ENCODE measurements around the gene SLC6A12.

DNA sequence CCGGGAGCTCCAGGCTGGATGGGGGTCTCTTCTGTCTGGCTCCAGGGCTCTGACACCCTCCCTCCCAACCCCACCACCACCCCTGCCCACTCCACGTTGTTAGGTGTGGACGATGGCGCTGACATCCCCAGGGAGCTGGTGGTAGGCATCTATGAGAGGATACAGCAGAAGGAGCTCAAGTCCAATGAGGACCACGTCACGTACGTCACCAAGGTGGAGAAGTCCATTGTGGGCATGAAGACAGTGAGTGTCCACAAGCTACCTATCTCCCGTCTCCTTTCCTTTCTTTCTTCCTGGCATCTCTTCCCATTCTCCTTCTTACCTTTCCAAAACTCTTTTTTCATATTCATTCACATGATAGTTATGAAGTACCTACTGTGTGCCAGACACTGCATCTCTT is 52.1 kb downstream of the SLC6A12 start:
- TF ChIP-seq, protein P1, sequence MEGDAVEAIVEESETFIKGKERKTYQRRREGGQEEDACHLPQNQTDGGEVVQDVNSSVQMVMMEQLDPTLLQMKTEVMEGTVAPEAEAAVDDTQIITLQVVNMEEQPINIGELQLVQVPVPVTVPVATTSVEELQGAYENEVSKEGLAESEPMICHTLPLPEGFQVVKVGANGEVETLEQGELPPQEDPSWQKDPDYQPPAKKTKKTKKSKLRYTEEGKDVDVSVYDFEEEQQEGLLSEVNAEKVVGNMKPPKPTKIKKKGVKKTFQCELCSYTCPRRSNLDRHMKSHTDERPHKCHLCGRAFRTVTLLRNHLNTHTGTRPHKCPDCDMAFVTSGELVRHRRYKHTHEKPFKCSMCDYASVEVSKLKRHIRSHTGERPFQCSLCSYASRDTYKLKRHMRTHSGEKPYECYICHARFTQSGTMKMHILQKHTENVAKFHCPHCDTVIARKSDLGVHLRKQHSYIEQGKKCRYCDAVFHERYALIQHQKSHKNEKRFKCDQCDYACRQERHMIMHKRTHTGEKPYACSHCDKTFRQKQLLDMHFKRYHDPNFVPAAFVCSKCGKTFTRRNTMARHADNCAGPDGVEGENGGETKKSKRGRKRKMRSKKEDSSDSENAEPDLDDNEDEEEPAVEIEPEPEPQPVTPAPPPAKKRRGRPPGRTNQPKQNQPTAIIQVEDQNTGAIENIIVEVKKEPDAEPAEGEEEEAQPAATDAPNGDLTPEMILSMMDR (conservative IDR thresholded peaks at IDR 0.05 in 1 of 2, IDR thresholded peaks at IDR 0.05 in 1 of 2; ENCODE audit: extremely low read depth in 1 of 2, insufficient read depth in 1 of 2, low read depth in 1 of 2, low read length in 2 of 2), result no peak
- no peak for TF ChIP-seq EZH2 (IDR thresholded peaks at IDR 0.05; ENCODE audit: borderline replicate concordance, low read length)

Data from mammary epithelial cell (primary cell).